SU-DHL-6 (cell line): Measurements from ENCODE around the gene TPH1.

Experiments used
- EZH2phosphoT487 ChIP-seq: fragments of 200-600 bp; sonication (generic), shearing (Covaris generic); conservative IDR thresholded peaks from 2 replicates; pipeline ENCODE4 v1.6.1; 2018; ENCODE audit warnings: mild to moderate bottlenecking, antibody characterized with exemption, low read length, moderate library complexity, mixed read lengths
- TF ChIP-seq, protein P1 (sequence below): fragments of 200-600 bp; sonication (generic); IDR thresholded peaks from one replicate; pipeline ENCODE4 v1.5.1; 2017; ENCODE audit warnings: antibody characterized with exemption, mild to moderate bottlenecking, low read length, moderate library complexity; ENCODE audit not compliant: insufficient read depth, poor library complexity, severe bottlenecking

DNA sequence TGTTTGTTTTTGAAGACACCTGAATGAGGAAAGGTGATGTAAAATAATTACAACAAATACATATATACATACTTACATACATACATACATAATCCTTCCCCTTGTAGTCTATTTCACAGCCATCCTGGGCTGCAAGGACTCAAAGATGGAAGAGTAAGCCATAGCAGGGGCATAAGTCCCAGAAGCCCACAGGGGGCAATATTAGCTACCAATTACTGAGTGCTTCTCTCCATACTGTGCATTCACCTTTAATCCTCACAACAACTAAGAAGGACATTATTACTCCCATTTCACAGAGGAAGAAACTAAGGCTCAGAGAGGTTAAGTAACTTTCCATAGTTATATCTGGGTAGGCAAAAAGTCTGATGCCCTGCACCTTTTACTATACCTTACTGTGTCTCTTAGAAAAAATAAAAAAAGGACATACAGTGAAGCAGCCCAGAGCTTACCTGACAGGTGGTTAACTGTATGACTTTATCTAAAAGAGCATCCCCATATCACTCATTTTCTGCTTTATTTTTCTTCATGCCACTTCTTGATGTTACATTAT lies 35.9 kb downstream of the TPH1 start:
- TF ChIP-seq, protein P1, sequence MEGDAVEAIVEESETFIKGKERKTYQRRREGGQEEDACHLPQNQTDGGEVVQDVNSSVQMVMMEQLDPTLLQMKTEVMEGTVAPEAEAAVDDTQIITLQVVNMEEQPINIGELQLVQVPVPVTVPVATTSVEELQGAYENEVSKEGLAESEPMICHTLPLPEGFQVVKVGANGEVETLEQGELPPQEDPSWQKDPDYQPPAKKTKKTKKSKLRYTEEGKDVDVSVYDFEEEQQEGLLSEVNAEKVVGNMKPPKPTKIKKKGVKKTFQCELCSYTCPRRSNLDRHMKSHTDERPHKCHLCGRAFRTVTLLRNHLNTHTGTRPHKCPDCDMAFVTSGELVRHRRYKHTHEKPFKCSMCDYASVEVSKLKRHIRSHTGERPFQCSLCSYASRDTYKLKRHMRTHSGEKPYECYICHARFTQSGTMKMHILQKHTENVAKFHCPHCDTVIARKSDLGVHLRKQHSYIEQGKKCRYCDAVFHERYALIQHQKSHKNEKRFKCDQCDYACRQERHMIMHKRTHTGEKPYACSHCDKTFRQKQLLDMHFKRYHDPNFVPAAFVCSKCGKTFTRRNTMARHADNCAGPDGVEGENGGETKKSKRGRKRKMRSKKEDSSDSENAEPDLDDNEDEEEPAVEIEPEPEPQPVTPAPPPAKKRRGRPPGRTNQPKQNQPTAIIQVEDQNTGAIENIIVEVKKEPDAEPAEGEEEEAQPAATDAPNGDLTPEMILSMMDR = no peak
- no peak for TF ChIP-seq EZH2phosphoT487
